Measurements from ENCODE around the gene OR5H15. TPM values are rescaled to one million over a fixed set of nuclear protein-coding genes. Genes with fewer than 3 reads are reported as not detected.

OR5H15 gene
- total RNA-seq, 1 experiment from 2014 or later, result not detected

DNA sequence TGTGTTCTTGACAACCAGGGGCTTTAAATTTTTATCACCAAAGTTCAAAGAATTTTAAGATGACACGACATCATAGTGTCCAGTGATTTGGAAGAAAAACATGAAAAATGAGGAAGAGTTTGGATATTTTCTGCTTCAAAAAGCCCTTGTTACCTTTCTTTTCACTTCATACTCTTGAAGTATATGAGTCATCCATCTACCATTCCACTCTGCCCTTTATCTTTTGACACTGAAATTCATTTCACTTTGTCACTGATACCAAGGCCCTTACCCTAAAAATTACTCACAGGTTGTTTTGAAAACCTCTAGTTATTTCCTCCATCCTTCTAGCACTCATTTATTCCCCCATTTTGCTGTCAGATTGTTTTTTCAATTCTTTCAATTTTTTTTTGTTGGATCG is 42.7 kb downstream of the OR5H15 start:
- DNase-seq, result no peak
- no peaks in the 10 kb centered on the region for H3K27me3 ChIP-seq
- H3K36me3 ChIP-seq, result no peaks in the 10 kb centered on the region
- H3K9me3 ChIP-seq, result no peaks in the 10 kb centered on the region
- no peak overlapping the region for H3K4me3 ChIP-seq

GRCh38 chr3:98213276-98213675 is 46.8 kb downstream of the OR5H15 start:
- H3K9me3 ChIP-seq, result no peaks in the 10 kb centered on the region
- no peak for DNase-seq
- no peaks in the 10 kb centered on the region for H3K27me3 ChIP-seq
- H3K36me3 ChIP-seq, result no peaks in the 10 kb centered on the region
- no peak overlapping the region for H3K4me3 ChIP-seq

DNA sequence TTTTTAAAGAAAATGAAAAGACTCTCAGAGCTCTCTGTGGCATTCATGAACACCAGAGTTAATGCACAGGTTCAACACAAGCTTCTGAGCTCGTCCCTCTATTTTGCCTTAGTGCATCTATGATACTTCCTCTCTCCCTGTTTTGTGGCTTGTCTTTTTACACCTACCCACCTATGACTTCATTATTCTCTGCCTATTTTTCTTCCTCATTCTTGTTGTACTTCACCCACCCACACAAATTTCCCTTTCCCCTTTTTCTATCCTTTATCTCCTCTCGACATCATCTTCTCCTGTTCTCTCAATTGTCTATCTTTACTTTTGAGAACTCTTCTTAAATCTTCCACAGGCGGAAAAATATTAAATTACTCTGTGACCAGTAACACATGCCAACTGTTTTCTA is 48.6 kb downstream of the OR5H15 start:
- H3K4me3 ChIP-seq, result no peak overlapping the region
- H3K9me3 ChIP-seq, result no peaks in the 10 kb centered on the region
- no peaks in the 10 kb centered on the region for H3K27me3 ChIP-seq
- no peak for DNase-seq
- no peaks in the 10 kb centered on the region for H3K36me3 ChIP-seq

Other genes with a start within 250 kb of the OR5H15 start
- 72.3 and 76.2 TPM in 2 replicates for gene RIOX2, start 194.3 kb upstream of the OR5H15 start, total RNA-seq (2014; rRNA removed; shearing (Covaris generic); ENCODE audit: low replicate concordance)
- not detected in 2 replicates for gene GABRR3, start 131.4 kb upstream of the OR5H15 start, total RNA-seq (2014; rRNA removed; shearing (Covaris generic); ENCODE audit: low replicate concordance)
- not detected in 2 replicates for gene OR5AC2, start 79.5 kb upstream of the OR5H15 start, total RNA-seq (2014; rRNA removed; shearing (Covaris generic); ENCODE audit: low replicate concordance)
- not detected in 2 replicates for gene OR5H1, start 36.0 kb upstream of the OR5H15 start, total RNA-seq (2014; rRNA removed; shearing (Covaris generic); ENCODE audit: low replicate concordance)
- not detected in 2 replicates for gene OR5H14, start 19.2 kb upstream of the OR5H15 start, total RNA-seq (2014; rRNA removed; shearing (Covaris generic); ENCODE audit: low replicate concordance)
- gene OR5H6, start 97.5 kb downstream of the OR5H15 start, total RNA-seq (2014; rRNA removed; shearing (Covaris generic); ENCODE audit: low replicate concordance), result not detected in 2 replicates
- gene OR5H2, start 115.8 kb downstream of the OR5H15 start, total RNA-seq (2014; rRNA removed; shearing (Covaris generic); ENCODE audit: low replicate concordance), result not detected in 2 replicates
- gene OR5K4, start 187.2 kb downstream of the OR5H15 start, total RNA-seq (2014; rRNA removed; shearing (Covaris generic); ENCODE audit: low replicate concordance), result not detected in 2 replicates
- not detected in 2 replicates for gene OR5K3, start 224.0 kb downstream of the OR5H15 start, total RNA-seq (2014; rRNA removed; shearing (Covaris generic); ENCODE audit: low replicate concordance)